HEK293 (cell line): ENCODE measurements around the gene TMEM271.

Experiments
- CTCF ChIA-PET: fragments of 350-600 bp; formaldehyde crosslinking; extraction: SDS; loops from one replicate; lab custom pipeline; 2021; ENCODE audit warnings: antibody characterized with exemption; lab: Yijun Ruan, JAX
- POLR2A ChIA-PET: fragments of 300-600 bp; formaldehyde crosslinking; extraction: SDS; loops from one replicate; lab custom pipeline; 2020; ENCODE audit warnings: antibody characterized with exemption, inconsistent platforms; lab: Yijun Ruan, JAX
- H3K27ac ChIP-seq: fragments of 200-500 bp; sonication (Bioruptor generic); 2 replicates; pipeline ENCODE4 v1.5.1; 2014; ENCODE audit warnings: low read depth, low read length, control low read depth, inconsistent platforms; ENCODE audit errors: extremely low read depth
- H3K36me3 ChIP-seq, 2 experiments: fragments of 200-500 bp in 1 of 2; sonication (Bioruptor generic) in 1 of 2; 1 replicate in 1 of 2; 2 replicates in 1 of 2; pipeline ENCODE4 v1.5.1; 2014 to 2017; ENCODE audit warnings: inconsistent platforms in 2 of 2, low read length in 2 of 2; ENCODE audit not compliant: control insufficient read depth in 2 of 2, insufficient read depth in 1 of 2
- H3K4me1 ChIP-seq: fragments of 200-500 bp; sonication (Bioruptor generic); 2 replicates; pipeline ENCODE4 v1.5.1; 2014; ENCODE audit warnings: mild to moderate bottlenecking, low read length, inconsistent platforms; ENCODE audit not compliant: control insufficient read depth, insufficient read depth
- H3K4me3 ChIP-seq: 2 replicates; pipeline ENCODE4 v1.5.1; 2011; ENCODE audit warnings: low read depth, mild to moderate bottlenecking, control low read depth, low read length, moderate library complexity
- H3K9me3 ChIP-seq: fragments of 200-500 bp; sonication (Bioruptor generic); 2 replicates; pipeline ENCODE4 v1.5.1; 2014; ENCODE audit warnings: low read depth, low read length, inconsistent platforms; ENCODE audit not compliant: control insufficient read depth, insufficient read depth
- AEBP2 ChIP-seq: fragments of 450-650 bp; formaldehyde crosslinking; IDR thresholded peaks from 2 replicates; pipeline ENCODE4 v1.5.1; 2016; ENCODE audit warnings: missing biosample characterization, missing genetic modification characterization, borderline replicate concordance
- GLI2 ChIP-seq: fragments of 450-650 bp; formaldehyde crosslinking; IDR thresholded peaks from 2 replicates; pipeline ENCODE4; 2017; ENCODE audit warnings: missing biosample characterization, missing genetic modification characterization, low read depth, borderline replicate concordance
- HOXA7 ChIP-seq: sonication (generic); formaldehyde crosslinking; IDR thresholded peaks from 2 replicates; pipeline ENCODE4 v1.8.1; 2022; ENCODE audit warnings: missing genetic modification reagents, borderline replicate concordance
- KLF10 ChIP-seq: fragments of 450-650 bp; IDR thresholded peaks from 2 replicates; pipeline ENCODE4 v1.5.1; 2018; ENCODE audit warnings: missing biosample characterization, mild to moderate bottlenecking, missing genetic modification characterization
- OVOL3 ChIP-seq: fragments of 450-650 bp; formaldehyde crosslinking; IDR thresholded peaks from 2 replicates; pipeline ENCODE4 v1.5.1; 2016; ENCODE audit warnings: missing biosample characterization, missing genetic modification characterization
- TCF7L2 ChIP-seq: IDR thresholded peaks from 2 replicates; pipeline ENCODE4 v1.6.1; 2011; ENCODE audit warnings: low read depth, mild to moderate bottlenecking, inconsistent platforms, low read length, moderate library complexity, borderline replicate concordance
- WT1 ChIP-seq: fragments of 450-650 bp; formaldehyde crosslinking; IDR thresholded peaks from 2 replicates; pipeline ENCODE4 v1.5.1; 2016; ENCODE audit warnings: missing biosample characterization, missing genetic modification characterization
- ZNF132 ChIP-seq: fragments of 450-650 bp; formaldehyde crosslinking; IDR thresholded peaks from 2 replicates; pipeline ENCODE4 v1.5.1; 2017; ENCODE audit warnings: missing biosample characterization, missing genetic modification characterization, borderline replicate concordance
- ZNF202 ChIP-seq: fragments of 450-650 bp; formaldehyde crosslinking; IDR thresholded peaks from 2 replicates; pipeline ENCODE4 v1.5.1; 2016; ENCODE audit warnings: missing biosample characterization, missing genetic modification characterization, borderline replicate concordance
- ZNF248 ChIP-seq: fragments of 450-650 bp; formaldehyde crosslinking; IDR thresholded peaks from 2 replicates; pipeline ENCODE4 v1.5.1; 2017; ENCODE audit warnings: missing biosample characterization, missing genetic modification characterization
- ZNF266 ChIP-seq: fragments of 450-650 bp; formaldehyde crosslinking; IDR thresholded peaks from 2 replicates; pipeline ENCODE4 v1.5.1; 2016; ENCODE audit warnings: missing biosample characterization, missing genetic modification characterization, low read depth
- ZNF488 ChIP-seq: fragments of 450-650 bp; formaldehyde crosslinking; IDR thresholded peaks from 2 replicates; pipeline ENCODE4 v1.5.1; 2016; ENCODE audit warnings: missing biosample characterization, missing genetic modification characterization
- ZNF530 ChIP-seq: fragments of 450-650 bp; formaldehyde crosslinking; IDR thresholded peaks from 2 replicates; pipeline ENCODE4 v1.5.1; 2016; ENCODE audit warnings: low read depth, missing biosample characterization, missing genetic modification characterization
- ZNF549 ChIP-seq: fragments of 450-650 bp; IDR thresholded peaks from 2 replicates; pipeline ENCODE4 v1.5.1; 2018; ENCODE audit warnings: missing biosample characterization, missing genetic modification characterization, mild to moderate bottlenecking, inconsistent platforms, moderate library complexity
- ZNF621 ChIP-seq: fragments of 450-650 bp; formaldehyde crosslinking; IDR thresholded peaks from 2 replicates; pipeline ENCODE4 v1.5.1; 2017; ENCODE audit warnings: missing biosample characterization, missing genetic modification characterization
- ZNF768 ChIP-seq: fragments of 450-650 bp; formaldehyde crosslinking; IDR thresholded peaks from 2 replicates; pipeline ENCODE4 v1.5.1; 2018; ENCODE audit warnings: missing biosample characterization, mild to moderate bottlenecking, missing genetic modification characterization
- ZNF791 ChIP-seq: fragments of 450-650 bp; formaldehyde crosslinking; IDR thresholded peaks from 2 replicates; pipeline ENCODE4 v1.5.1; 2016; ENCODE audit warnings: missing biosample characterization, missing genetic modification characterization
- ZNF792 ChIP-seq: fragments of 450-650 bp; formaldehyde crosslinking; IDR thresholded peaks from 2 replicates; pipeline ENCODE4 v1.5.1; 2016; ENCODE audit warnings: missing biosample characterization, missing genetic modification characterization
- ZSCAN30 ChIP-seq: fragments of 450-650 bp; IDR thresholded peaks from 2 replicates; pipeline ENCODE4 v1.5.1; 2018; ENCODE audit warnings: missing biosample characterization, mild to moderate bottlenecking, missing genetic modification characterization, moderate library complexity
- TF ChIP-seq, protein P1 (sequence below): fragments of 450-650 bp; formaldehyde crosslinking; conservative IDR thresholded peaks from 2 replicates; pipeline ENCODE4 v1.5.1; 2016; ENCODE audit warnings: low read depth, missing biosample characterization, missing genetic modification characterization
- TF ChIP-seq, protein P2 (sequence below): fragments of 450-650 bp; formaldehyde crosslinking; IDR thresholded peaks from 2 replicates; pipeline ENCODE4 v1.5.1; 2016; ENCODE audit warnings: missing biosample characterization, missing genetic modification characterization
- TF ChIP-seq, protein P3 (sequence below): fragments of 450-650 bp; formaldehyde crosslinking; IDR thresholded peaks from 2 replicates; pipeline ENCODE4 v1.5.1; 2016; ENCODE audit warnings: missing biosample characterization, missing genetic modification characterization, borderline replicate concordance

TMEM271 gene

GRCh38 chr4:600166-600565, 24.1 kb upstream of the TMEM271 start (continued):
- TF ChIP-seq TCF7L2 = no peak
- TF ChIP-seq ZNF202 (tag by site-specific recombination) = no peak
- no peak for TF ChIP-seq WT1
- TF ChIP-seq HOXA7 (CRISPR knock-in tag) = no peak
- TF ChIP-seq, all 188 proteins: peak for 0

DNA sequence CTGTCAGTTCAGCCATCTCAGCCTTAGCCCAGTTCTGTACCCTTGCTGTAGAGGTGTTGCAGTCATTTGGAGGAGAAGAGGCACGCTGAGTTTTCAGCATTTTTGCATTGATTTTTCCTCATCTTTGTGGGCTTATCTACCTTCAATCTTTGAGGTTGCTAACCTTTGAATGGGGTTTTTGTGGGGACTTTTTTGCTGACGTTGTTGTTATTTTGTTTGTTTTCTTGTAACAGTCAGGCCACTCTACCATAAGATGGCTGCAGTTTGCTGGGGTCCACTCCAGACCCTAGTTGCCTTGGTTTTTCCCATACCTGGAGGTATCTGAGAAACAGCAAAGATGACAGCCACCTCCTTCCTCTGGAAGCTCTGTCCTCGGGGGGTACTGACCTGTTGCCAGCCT, 22.8 kb upstream of the TMEM271 start:
- TF ChIP-seq ZNF132 (tag by site-specific recombination) (no peak), ZNF549 (tag by site-specific recombination) (no peak), ZNF248 (tag by site-specific recombination) (no peak), KLF10 (tag by site-specific recombination) (no peak), OVOL3 (tag by site-specific recombination) (no peak), GLI2 (tag by site-specific recombination) (no peak), ZNF266 (no peak), ZNF768 (tag by site-specific recombination) (no peak), ZNF621 (no peak), ZSCAN30 (no peak), ZNF791 (no peak), ZNF792 (tag by site-specific recombination) (no peak), ZNF530 (tag by site-specific recombination) (no peak), ZNF488 (no peak), AEBP2 (tag by site-specific recombination) (no peak)
- TF ChIP-seq, protein P1, sequence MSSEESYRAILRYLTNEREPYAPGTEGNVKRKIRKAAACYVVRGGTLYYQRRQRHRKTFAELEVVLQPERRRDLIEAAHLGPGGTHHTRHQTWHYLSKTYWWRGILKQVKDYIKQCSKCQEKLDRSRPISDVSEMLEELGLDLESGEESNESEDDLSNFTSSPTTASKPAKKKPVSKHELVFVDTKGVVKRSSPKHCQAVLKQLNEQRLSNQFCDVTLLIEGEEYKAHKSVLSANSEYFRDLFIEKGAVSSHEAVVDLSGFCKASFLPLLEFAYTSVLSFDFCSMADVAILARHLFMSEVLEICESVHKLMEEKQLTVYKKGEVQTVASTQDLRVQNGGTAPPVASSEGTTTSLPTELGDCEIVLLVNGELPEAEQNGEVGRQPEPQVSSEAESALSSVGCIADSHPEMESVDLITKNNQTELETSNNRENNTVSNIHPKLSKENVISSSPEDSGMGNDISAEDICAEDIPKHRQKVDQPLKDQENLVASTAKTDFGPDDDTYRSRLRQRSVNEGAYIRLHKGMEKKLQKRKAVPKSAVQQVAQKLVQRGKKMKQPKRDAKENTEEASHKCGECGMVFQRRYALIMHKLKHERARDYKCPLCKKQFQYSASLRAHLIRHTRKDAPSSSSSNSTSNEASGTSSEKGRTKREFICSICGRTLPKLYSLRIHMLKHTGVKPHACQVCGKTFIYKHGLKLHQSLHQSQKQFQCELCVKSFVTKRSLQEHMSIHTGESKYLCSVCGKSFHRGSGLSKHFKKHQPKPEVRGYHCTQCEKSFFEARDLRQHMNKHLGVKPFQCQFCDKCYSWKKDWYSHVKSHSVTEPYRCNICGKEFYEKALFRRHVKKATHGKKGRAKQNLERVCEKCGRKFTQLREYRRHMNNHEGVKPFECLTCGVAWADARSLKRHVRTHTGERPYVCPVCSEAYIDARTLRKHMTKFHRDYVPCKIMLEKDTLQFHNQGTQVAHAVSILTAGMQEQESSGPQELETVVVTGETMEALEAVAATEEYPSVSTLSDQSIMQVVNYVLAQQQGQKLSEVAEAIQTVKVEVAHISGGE = no peak
- TF ChIP-seq, protein P2, sequence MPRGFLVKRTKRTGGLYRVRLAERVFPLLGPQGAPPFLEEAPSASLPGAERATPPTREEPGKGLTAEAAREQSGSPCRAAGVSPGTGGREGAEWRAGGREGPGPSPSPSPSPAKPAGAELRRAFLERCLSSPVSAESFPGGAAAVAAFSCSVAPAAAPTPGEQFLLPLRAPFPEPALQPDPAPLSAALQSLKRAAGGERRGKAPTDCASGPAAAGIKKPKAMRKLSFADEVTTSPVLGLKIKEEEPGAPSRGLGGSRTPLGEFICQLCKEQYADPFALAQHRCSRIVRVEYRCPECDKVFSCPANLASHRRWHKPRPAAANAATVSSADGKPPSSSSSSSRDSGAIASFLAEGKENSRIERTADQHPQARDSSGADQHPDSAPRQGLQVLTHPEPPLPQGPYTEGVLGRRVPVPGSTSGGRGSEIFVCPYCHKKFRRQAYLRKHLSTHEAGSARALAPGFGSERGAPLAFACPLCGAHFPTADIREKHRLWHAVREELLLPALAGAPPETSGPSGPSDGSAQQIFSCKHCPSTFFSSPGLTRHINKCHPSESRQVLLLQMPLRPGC (tag by site-specific recombination) = no peak
- TF ChIP-seq, protein P3, sequence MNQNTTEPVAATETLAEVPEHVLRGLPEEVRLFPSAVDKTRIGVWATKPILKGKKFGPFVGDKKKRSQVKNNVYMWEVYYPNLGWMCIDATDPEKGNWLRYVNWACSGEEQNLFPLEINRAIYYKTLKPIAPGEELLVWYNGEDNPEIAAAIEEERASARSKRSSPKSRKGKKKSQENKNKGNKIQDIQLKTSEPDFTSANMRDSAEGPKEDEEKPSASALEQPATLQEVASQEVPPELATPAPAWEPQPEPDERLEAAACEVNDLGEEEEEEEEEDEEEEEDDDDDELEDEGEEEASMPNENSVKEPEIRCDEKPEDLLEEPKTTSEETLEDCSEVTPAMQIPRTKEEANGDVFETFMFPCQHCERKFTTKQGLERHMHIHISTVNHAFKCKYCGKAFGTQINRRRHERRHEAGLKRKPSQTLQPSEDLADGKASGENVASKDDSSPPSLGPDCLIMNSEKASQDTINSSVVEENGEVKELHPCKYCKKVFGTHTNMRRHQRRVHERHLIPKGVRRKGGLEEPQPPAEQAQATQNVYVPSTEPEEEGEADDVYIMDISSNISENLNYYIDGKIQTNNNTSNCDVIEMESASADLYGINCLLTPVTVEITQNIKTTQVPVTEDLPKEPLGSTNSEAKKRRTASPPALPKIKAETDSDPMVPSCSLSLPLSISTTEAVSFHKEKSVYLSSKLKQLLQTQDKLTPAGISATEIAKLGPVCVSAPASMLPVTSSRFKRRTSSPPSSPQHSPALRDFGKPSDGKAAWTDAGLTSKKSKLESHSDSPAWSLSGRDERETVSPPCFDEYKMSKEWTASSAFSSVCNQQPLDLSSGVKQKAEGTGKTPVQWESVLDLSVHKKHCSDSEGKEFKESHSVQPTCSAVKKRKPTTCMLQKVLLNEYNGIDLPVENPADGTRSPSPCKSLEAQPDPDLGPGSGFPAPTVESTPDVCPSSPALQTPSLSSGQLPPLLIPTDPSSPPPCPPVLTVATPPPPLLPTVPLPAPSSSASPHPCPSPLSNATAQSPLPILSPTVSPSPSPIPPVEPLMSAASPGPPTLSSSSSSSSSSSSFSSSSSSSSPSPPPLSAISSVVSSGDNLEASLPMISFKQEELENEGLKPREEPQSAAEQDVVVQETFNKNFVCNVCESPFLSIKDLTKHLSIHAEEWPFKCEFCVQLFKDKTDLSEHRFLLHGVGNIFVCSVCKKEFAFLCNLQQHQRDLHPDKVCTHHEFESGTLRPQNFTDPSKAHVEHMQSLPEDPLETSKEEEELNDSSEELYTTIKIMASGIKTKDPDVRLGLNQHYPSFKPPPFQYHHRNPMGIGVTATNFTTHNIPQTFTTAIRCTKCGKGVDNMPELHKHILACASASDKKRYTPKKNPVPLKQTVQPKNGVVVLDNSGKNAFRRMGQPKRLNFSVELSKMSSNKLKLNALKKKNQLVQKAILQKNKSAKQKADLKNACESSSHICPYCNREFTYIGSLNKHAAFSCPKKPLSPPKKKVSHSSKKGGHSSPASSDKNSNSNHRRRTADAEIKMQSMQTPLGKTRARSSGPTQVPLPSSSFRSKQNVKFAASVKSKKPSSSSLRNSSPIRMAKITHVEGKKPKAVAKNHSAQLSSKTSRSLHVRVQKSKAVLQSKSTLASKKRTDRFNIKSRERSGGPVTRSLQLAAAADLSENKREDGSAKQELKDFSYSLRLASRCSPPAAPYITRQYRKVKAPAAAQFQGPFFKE = no peak
- ChIA-PET CTCF (interaction anchor here (1.0 kb wide), 1 partner anchor 73 kb away, joined by 3 read pairs; no protein-coding TSS in a partner anchor), POLR2A (no interaction called here)
- Histone ChIP-seq H3K36me3 (no peaks in the 10 kb centered on the region), H3K9me3 (no peaks in the 10 kb centered on the region), H3K4me1 (no peaks in the 10 kb centered on the region), H3K4me3 (no peak overlapping the region), H3K27ac (no peak overlapping the region)
